HEK293 (cell line): ENCODE results near the gene GALR2.

Experiments used
- ZNF19 ChIP-seq: fragments of 450-650 bp; formaldehyde crosslinking; IDR thresholded peaks from 2 replicates; pipeline ENCODE4; 2016; ENCODE audit warnings: missing biosample characterization, missing genetic modification characterization, low read depth
- ZNF24 ChIP-seq: fragments of 450-650 bp; formaldehyde crosslinking; IDR thresholded peaks from 2 replicates; pipeline ENCODE4 v1.5.1; 2016; ENCODE audit warnings: missing biosample characterization, missing genetic modification characterization
- ZNF324 ChIP-seq: fragments of 450-650 bp; formaldehyde crosslinking; IDR thresholded peaks from 2 replicates; pipeline ENCODE4 v1.5.1; 2016; ENCODE audit warnings: missing biosample characterization, missing genetic modification characterization
- ZNF677 ChIP-seq: fragments of 450-650 bp; IDR thresholded peaks from 2 replicates; pipeline ENCODE4 v1.5.0; 2018; ENCODE audit warnings: missing biosample characterization, mild to moderate bottlenecking, missing genetic modification characterization, moderate library complexity
- TF ChIP-seq, protein P1 (sequence below): fragments of 450-650 bp; formaldehyde crosslinking; IDR thresholded peaks from 2 replicates; pipeline ENCODE4 v1.5.1; 2016; ENCODE audit warnings: missing biosample characterization, missing genetic modification characterization
- TF ChIP-seq, protein P2 (sequence below): fragments of 450-650 bp; formaldehyde crosslinking; conservative IDR thresholded peaks from 2 replicates; pipeline ENCODE4 v1.5.1; 2016; ENCODE audit warnings: low read depth, missing biosample characterization, missing genetic modification characterization
- TF ChIP-seq, protein P3 (sequence below): fragments of 450-650 bp; formaldehyde crosslinking; IDR thresholded peaks from 2 replicates; pipeline ENCODE4 v1.5.1; 2016; ENCODE audit warnings: missing biosample characterization, missing genetic modification characterization
- TF ChIP-seq, protein P4 (sequence below): fragments of 450-650 bp; formaldehyde crosslinking; IDR thresholded peaks from 2 replicates; pipeline ENCODE4 v1.5.1; 2016; ENCODE audit warnings: missing biosample characterization, missing genetic modification characterization, low read depth

DNA sequence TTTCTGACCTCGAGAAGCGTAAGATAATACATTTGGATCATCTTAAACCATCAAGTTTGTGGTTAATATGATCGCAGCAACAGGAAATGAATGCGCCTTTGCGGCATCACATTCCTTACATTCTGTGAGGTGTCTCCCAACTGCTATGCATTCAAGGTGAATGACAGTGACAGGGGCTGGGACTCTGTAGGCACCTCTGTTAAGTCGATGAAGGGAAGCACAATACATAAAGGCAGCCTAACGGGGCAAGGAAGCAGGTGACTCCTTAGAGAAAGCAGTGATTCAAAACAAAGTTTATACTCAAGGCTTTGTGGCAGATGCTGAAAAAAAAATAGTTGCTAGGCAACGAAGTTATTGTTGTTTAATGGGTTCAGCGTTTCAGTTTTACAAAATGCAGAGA lies 25.9 kb upstream of the GALR2 start:
- TF ChIP-seq, protein P1, sequence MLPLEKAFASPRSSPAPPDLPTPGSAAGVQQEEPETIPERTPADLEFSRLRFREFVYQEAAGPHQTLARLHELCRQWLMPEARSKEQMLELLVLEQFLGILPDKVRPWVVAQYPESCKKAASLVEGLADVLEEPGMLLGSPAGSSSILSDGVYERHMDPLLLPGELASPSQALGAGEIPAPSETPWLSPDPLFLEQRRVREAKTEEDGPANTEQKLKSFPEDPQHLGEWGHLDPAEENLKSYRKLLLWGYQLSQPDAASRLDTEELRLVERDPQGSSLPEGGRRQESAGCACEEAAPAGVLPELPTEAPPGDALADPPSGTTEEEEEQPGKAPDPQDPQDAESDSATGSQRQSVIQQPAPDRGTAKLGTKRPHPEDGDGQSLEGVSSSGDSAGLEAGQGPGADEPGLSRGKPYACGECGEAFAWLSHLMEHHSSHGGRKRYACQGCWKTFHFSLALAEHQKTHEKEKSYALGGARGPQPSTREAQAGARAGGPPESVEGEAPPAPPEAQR (tag by site-specific recombination), result no peak
- no peak for TF ChIP-seq ZNF19 (tag by site-specific recombination)
- TF ChIP-seq, protein P2, sequence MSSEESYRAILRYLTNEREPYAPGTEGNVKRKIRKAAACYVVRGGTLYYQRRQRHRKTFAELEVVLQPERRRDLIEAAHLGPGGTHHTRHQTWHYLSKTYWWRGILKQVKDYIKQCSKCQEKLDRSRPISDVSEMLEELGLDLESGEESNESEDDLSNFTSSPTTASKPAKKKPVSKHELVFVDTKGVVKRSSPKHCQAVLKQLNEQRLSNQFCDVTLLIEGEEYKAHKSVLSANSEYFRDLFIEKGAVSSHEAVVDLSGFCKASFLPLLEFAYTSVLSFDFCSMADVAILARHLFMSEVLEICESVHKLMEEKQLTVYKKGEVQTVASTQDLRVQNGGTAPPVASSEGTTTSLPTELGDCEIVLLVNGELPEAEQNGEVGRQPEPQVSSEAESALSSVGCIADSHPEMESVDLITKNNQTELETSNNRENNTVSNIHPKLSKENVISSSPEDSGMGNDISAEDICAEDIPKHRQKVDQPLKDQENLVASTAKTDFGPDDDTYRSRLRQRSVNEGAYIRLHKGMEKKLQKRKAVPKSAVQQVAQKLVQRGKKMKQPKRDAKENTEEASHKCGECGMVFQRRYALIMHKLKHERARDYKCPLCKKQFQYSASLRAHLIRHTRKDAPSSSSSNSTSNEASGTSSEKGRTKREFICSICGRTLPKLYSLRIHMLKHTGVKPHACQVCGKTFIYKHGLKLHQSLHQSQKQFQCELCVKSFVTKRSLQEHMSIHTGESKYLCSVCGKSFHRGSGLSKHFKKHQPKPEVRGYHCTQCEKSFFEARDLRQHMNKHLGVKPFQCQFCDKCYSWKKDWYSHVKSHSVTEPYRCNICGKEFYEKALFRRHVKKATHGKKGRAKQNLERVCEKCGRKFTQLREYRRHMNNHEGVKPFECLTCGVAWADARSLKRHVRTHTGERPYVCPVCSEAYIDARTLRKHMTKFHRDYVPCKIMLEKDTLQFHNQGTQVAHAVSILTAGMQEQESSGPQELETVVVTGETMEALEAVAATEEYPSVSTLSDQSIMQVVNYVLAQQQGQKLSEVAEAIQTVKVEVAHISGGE (tag by site-specific recombination), result no peak
- TF ChIP-seq, protein P3, sequence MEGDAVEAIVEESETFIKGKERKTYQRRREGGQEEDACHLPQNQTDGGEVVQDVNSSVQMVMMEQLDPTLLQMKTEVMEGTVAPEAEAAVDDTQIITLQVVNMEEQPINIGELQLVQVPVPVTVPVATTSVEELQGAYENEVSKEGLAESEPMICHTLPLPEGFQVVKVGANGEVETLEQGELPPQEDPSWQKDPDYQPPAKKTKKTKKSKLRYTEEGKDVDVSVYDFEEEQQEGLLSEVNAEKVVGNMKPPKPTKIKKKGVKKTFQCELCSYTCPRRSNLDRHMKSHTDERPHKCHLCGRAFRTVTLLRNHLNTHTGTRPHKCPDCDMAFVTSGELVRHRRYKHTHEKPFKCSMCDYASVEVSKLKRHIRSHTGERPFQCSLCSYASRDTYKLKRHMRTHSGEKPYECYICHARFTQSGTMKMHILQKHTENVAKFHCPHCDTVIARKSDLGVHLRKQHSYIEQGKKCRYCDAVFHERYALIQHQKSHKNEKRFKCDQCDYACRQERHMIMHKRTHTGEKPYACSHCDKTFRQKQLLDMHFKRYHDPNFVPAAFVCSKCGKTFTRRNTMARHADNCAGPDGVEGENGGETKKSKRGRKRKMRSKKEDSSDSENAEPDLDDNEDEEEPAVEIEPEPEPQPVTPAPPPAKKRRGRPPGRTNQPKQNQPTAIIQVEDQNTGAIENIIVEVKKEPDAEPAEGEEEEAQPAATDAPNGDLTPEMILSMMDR (tag by site-specific recombination), result no peak
- no peak for TF ChIP-seq ZNF24 (tag by site-specific recombination)
- no peak for TF ChIP-seq ZNF677 (tag by site-specific recombination)
- TF ChIP-seq, protein P4, sequence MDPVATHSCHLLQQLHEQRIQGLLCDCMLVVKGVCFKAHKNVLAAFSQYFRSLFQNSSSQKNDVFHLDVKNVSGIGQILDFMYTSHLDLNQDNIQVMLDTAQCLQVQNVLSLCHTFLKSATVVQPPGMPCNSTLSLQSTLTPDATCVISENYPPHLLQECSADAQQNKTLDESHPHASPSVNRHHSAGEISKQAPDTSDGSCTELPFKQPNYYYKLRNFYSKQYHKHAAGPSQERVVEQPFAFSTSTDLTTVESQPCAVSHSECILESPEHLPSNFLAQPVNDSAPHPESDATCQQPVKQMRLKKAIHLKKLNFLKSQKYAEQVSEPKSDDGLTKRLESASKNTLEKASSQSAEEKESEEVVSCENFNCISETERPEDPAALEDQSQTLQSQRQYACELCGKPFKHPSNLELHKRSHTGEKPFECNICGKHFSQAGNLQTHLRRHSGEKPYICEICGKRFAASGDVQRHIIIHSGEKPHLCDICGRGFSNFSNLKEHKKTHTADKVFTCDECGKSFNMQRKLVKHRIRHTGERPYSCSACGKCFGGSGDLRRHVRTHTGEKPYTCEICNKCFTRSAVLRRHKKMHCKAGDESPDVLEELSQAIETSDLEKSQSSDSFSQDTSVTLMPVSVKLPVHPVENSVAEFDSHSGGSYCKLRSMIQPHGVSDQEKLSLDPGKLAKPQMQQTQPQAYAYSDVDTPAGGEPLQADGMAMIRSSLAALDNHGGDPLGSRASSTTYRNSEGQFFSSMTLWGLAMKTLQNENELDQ, result no peak
- TF ChIP-seq ZNF324, result no peak
